ENCODE measurements around the gene SLC25A11. TPM values are rescaled to one million over a fixed set of nuclear protein-coding genes. Genes with fewer than 3 reads are reported as not detected.
"Not testable (repeated sequence)": the region's sequence is repeated elsewhere in the genome, so short reads cannot be mapped to it uniquely, and the experiment has no call there.

The SLC25A11 gene
- total RNA-seq, 1 experiment from 2014 or later: 103 TPM

DNA sequence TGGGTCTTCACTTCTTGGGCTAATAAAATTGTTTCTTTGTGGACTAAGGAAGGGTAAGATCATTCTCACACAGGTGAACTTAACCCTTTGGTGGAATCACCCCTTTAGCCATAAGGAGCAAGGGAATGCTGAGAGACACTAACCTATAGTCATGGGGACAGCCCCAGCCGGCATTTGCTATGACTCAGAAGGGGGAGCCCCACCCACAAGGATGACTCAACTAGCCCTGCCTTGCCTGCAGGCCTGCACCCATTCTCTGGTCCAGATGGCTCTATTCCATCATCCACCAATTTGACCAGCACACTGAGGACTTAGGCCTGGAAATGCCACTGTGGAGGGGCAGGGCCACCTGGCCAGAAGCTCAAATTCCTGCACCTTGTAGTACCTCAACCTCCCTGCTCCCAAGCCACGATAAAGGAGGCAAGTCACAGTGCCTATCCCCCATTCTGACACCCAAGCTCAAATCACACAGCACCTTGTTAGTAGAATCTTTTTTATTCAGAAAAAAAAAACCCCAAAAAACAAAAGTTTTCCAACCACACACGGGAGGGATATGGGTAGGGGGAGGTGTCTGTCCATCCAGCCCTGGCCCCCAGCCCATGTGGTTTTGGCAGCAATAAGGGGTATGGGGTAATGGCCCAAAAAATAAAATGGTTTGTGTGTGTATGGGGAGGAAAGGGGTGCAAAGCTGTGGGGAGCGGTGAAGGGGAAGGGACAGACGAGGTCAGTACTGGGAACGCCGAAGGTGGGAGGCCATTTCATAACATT, 5.5 kb upstream of the SLC25A11 start:
- DNase-seq (ENCODE audit: low read depth): peak; percentile 93

DNA sequence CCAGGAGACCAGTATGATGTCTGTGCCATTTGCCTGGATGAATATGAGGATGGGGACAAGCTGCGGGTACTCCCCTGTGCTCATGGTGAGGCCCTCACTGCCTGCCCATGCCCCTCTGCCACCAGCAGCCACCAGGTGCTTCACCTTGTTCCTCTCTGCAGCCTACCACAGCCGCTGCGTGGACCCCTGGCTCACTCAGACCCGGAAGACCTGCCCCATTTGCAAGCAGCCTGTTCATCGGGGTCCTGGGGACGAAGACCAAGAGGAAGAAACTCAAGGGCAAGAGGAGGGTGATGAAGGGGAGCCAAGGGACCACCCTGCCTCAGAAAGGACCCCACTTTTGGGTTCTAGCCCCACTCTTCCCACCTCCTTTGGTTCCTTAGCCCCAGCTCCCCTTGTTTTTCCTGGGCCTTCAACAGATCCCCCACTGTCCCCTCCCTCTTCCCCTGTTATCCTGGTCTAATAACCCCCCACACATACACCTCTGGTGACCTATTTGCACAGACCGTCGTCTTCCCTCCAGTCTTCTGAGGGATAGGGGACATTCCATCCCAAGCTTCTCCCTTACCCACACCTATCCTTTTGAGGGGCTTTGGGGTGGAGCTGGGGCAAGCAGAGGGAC, 4.8 kb upstream of the SLC25A11 start:
- no peak for DNase-seq (ENCODE audit: low read depth)

DNA sequence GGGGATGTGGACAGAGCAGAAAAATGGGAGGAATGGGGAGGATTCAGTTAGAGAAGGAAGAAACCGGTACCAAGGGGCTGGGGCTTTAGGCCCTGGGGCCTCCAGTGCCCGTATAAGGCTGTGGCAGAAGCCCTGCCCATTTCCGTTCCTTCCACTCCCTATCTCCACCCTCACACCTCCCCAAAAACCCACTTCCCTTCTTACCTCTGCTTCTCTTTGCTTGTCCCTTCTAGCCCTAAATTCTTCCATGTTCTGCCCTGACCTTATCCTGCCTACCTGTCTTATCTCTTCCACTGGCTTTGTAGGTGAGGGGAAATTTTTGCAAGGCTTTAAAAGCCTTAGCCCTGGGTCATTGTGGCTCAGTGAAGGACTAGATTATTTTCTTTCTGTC, 4.3 kb upstream of the SLC25A11 start:
- DNase-seq (ENCODE audit: low read depth): no peak

DNA sequence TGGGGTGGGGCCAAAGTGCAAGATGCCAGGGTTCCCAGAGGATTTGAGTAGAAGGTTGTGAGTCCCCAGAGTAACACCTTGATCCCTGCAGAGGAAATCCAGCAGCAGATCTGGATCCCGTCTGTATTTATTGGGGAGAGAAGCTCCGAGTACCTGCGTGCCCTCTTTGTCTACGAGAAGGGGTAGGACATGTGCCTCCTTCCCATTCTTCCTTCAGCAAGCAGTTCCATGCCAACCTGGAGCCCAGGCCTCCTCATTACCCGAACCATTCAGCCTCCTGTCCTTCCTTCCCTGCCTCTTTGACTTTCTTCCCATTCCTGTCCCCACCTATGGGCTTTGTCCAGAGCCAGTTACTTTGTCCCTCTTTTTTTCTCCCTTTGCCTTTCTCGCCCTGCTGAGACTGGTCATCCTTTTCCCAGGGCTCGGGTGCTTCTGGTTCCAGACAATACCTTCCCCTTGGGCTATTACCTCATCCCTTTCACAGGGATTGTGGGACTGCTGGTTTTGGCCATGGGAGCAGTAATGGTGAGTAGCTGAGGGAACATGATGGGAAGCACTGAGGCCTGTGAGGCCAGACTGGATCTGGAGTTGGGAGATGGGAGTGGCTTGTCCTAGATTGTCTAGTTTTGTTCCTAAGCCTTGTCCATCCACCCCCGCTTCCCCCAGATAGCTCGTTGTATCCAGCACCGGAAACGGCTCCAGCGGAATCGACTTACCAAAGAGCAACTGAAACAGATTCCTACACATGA, 3.1 kb upstream of the SLC25A11 start:
- DNase-seq (ENCODE audit: low read depth): no peak

DNA sequence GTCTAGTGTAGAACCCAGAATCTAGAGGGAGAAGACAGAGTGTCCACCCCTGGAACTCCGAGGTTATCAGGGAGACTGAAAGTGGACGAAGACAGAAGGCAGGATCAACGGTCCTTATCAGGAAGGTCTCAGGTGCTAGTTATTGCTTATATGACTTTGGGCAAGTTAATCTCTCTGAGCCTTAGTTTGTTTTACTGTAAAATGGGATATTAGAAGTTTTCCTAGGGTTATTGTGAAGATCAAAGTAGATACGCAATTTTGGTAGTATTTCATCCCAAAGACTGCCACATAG, 1.4 kb upstream of the SLC25A11 start:
- no peak for DNase-seq (ENCODE audit: low read depth)

DNA sequence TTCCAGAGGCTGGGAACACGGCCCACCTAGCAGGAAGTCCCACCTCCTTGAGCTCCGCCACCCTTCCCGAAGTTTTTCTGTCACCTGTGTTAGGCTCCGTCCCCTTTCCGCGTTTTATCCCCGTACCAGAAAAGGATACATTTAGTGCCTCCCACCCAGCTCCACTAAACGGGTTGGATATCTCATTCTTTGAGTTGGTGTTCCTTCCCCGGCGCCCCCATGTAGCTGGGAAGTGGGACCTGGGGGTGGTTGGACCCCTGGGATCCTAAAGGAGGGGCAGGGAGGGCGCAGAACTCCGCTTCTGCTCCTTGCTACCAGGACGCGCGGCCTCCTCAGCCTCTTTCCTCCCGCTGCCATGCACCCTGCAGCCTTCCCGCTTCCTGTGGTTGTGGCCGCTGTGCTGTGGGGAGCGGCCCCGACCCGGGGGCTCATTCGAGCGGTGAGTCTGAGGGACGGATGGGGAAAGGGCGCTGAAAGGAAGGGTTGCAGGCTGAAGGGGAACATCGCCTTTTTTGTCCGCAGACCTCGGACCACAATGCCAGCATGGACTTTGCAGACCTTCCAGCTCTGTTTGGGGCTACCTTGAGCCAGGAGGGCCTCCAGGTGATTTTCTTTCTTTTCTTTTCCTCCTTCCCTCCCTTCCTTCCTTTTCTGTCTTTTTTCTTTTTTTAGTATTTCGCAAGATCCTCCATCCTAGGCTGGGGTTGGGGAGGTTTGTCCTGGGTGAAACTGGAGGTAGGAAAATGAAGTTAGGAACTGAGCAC, 891 bp upstream of the SLC25A11 start:
- DNase-seq (ENCODE audit: low read depth): peak; percentile 88

DNA sequence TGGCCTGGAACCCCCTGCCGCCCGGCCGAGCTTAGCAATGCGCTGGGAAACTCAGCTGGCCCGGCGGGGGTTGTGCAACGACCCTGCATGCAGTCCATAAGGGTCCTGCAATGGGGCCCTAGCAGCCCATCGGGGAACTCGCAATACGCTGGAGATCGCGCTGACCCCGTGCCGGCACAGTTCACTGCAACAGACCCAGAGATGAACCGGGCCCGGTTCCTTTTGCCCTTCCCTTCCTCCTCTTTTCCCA, 375 bp downstream of the SLC25A11 start:
- DNase-seq (ENCODE audit: low read depth): no peak

DNA sequence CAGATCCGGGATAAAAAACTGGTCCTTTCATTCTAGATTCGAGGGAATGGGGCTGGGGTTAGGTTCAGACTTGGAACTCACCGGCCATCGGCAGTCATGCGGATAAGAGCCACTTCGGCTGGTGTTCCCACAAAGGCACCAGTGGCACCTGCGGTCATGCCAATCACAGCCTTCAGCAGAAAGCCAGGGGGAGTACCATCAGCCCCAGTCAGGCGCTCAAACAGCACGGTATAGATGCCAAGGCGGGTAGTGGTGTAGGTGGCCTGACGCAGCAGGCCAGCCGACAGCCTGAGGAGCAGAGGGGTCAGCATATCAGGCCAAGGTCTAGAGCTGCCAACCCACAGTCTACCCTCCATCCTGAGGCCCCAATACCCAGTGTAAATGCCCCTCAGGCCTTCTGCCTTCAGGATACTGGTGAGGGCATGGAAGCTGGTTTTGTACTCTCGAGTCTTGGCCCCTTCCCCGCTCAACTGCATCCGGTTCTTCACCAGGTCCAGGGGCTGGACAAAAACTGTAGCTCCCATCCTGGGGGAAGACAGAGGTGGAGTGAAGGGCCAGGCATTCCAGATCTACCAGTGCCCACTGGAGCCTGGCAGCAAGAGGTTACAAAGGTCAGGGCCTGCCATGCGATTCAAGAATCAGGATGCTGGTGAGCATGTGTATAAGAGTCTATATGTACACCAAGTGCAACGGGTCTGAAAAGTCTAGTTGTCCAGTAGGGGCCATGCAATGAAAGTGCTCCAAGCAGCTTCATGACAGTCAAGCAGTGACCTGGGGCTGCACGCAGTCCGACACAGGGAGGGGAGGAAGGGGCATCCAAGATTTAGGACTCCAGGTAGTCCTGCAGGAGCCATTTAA, 929 bp downstream of the SLC25A11 start:
- no peak for DNase-seq (ENCODE audit: low read depth)

DNA sequence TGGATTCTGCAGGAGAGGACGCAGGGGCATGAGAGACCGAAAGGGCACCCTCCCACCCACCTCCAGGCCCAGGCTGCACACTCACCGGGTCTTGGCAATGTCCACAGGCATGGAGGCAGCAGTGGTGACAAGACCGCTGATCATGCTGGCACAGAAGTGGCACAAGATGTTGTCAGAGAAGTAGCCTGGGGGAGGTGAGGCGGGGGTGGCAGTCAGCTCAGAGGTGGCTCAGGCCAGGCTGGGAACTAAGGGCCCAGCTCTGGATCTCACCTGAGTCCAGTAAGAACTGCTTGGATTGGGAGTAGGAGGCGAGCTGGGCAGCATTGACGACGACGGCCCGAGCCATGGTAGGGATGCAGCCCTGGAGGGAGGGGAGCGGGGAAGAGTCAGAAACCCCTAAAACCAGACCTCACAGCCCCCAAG, 1.8 kb downstream of the SLC25A11 start:
- no peak for DNase-seq (ENCODE audit: low read depth)

DNA sequence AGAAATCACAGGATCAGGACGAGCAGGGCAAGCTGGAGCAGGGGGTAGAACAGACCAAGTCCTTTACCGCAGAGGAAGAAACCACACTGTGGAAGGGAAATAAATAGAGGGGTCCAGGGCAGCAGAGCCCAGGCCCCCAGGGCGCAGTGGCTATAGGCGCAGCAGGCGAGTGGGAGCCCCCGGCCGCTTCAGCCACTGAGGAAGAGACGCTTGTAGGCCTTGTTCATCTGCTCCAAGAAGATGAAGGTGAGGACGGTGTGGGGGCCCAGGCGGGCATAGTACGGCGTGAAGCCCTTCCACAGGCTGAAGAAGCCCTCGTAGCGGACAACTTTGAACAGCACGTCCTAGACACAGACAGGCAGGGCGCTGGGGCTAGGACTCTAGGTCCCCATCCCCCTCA, 2.3 kb downstream of the SLC25A11 start:
- no peak for DNase-seq (ENCODE audit: low read depth)

DNA sequence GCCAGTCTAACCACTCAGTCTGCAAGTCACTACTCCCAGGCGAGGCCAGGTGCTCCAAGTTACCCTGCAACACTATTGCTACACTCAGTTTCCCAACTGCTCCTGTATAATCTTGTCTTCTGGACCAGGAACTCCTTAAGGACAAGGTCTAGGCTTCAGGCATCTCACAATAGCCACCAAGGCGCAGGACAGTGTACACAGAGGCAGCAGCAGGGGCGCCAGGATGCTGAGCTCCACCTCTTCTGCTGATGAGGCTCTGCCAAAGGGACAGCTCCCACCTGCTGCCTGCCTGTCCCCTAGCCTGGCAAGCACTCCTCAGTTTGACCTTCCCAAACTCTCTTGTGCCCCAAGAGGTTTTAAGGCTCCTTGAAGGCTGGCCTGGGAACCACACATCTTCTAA, 3.4 kb downstream of the SLC25A11 start:
- DNase-seq (ENCODE audit: low read depth): no peak

DNA sequence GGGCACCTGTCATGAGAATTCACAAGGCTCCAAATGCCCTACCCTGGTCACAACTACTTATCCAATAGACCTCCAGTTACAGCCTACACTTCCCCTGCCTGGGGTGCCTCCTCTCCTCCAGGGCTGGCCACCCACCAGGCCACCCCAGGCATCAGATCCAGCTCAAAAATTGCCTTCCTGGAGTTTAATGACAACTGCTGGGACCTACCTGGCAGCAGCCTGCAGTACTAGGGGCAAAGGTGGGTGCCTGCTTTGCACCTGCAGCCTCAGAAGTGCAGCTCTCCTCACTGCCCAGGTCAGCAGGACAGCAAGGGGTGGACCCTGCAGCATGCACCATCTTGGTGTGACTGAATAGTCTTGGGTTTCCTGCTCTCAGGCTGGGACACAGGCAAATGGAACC, 4.2 kb downstream of the SLC25A11 start:
- no peak for DNase-seq (ENCODE audit: low read depth)

DNA sequence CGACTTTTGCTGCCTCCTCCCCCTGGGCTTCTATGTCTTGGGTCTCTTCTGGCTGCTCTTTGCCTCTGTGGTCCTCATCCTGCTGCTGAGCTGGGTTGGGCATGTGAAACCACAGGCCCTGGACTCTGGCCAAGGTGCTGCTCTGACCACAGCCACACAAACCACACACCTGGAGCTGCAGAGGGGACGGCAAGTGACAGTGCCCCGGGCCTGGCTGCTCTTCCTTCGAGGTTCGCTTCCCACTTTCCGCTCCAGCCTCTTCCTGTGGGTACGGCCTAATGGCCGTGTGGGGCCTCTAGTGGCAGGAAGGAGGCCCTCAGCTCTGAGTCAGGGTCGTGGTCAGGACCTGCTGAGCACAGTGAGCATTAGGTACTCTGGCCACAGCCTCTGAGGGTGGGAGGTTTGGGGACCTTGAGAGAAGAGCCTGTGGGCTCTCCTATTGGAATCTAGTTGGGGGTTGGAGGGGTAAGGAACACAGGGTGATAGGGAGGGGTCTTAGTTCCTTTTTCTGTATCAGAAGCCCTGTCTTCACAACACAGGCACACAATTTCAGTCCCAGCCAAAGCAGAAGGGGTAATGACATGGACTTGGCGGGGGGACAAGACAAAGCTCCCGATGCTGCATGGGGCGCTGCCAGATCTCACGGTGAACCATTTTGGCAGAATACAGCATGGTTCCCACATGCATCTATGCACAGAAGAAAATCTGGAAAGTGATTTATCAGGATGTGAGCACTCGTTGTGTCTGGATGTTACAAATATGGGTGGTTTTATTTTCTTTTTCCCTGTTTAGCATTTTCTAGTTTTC, 5.5 kb downstream of the SLC25A11 start:
- DNase-seq (ENCODE audit: low read depth): peak; percentile 82

DNA sequence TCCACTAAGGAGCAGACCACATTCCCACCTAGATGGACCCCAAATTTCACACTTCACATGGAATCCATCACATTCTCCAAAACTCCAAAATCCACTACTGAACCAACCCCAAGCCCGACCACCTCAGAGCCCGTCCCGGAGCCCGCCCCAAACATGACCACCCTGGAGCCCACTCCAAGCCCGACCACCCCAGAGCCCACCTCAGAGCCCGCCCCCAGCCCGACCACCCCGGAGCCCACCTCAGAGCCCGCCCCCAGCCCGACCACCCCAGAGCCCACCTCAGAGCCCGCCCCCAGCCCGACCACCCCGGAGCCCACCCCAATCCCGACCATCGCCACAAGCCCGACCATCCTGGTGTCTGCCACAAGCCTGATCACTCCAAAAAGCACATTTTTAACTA, 6.2 kb downstream of the SLC25A11 start:
- DNase-seq (ENCODE audit: low read depth): no peak

DNA sequence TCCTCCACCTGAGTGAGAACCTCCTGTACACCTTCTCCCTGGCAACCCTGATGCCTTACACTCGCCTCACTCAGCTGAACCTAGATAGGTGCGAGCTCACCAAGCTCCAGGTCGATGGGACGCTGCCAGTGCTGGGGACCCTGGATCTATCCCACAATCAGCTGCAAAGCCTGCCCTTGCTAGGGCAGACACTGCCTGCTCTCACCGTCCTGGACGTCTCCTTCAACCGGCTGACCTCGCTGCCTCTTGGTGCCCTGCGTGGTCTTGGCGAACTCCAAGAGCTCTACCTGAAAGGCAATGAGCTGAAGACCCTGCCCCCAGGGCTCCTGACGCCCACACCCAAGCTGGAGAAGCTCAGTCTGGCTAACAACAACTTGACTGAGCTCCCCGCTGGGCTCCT, 7.1 kb downstream of the SLC25A11 start:
- no peak for DNase-seq (ENCODE audit: low read depth)

DNA sequence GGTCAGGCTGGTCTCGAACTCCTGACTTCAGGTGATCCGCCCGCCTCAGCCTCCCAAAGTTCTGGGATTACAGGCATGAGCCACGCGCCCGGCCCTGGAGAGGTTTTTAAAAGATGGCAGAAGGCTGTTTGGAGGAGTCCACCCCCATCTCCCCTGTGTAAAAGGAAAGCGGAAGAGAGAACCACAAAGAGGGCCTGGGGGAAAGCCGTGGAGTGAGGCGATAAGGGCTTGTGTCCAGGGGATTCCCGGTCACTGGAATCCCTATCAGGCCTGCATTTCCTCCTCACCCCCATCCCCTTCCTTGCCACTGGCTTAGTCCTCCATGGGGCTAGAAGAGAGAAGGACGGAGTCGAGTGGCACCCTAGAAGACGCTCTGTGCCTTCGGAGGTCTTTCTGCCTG, 7.9 kb downstream of the SLC25A11 start, which contains the start of gene GP1BA:
GP1BA (plus strand) TSS at position 315 of the 400 bp plus-strand sequence. CDS start 328 bp downstream, outside the sequence.
- peak; percentile 26 for DNase-seq (ENCODE audit: low read depth)

DNA sequence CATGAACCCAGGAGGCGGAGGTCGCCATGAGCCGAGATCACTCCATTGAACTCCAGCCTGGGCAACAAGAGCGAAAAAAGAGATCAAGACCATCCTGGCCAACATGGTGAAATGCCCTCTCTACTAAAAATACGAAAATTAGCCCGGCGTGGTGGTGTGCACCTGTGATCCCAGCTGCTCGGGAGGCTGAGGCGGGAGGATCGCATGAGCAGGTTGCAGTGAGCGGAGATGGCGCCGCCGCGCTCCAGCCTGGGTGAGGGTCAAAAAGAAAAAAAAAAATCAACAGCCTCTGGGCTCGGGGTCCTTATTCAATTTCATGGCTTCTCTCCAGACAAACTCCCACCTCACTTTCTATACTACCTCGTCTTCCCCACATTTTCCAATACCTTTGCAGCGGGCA, 11.0 kb downstream of the SLC25A11 start:
- DNase-seq (ENCODE audit: low read depth): no peak

DNA sequence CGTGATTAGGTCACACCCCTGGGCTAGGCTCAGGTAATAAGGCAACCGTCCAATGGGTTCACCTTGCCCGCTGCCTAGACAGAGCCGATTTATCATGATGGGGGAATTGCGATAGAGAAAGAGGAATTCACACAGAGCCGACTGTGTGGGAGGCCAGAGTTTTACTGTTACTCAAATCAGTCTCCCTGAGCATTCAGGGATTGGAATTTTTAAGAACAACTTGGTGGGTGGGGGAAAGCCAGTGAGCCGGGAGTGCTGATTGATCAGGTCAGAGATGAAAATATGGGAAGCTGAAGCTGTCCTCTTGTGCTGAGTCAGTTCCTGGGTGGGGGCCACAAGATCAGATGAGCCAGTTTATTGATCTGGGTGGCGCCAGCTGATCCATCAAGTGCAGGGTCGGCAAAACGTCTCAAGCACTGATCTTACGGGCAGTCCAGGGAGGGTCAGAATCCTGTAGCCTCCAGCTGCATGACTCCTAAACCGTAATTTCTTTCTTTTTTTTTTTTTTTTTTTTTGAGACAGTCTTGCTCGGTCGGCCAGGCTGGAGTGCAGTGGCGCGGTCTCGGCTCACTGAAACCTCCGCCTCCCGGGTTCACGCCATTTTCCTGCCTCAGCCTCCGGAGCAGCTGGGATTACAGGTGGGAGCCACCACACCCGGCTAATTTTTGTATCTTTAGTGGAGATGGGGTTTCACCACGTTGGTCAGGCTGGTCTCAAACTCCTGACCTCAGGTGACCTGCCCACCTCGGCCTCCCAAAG, 13.1 kb downstream of the SLC25A11 start:
- DNase-seq (ENCODE audit: low read depth): not testable (repeated sequence)

DNA sequence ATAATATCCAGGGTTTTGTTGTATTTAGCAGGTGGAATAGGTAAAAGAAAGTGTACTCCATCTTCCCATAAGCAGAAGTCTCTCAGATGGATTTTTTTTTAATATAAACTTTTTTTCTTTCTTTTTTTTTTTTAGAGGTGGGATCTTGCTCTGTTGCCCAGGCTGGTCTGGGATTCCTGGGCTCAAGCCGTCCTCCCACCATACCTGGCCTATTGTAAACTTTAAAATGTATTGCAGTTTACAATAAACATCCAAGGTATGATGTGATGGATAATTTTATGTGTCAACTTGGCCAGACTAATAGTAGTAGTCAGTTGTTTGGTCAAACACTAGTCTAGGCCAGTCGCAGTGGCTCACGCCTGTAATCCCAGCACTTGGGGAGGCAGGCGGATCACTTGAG, 18.5 kb downstream of the SLC25A11 start:
- no peak for DNase-seq (ENCODE audit: low read depth)

Measured in M059J (cell line).